Measurements from ENCODE around the gene TRIM2. TPM values are rescaled to one million over a fixed set of nuclear protein-coding genes. Genes with fewer than 3 reads are reported as not detected.

The TRIM2 gene
- total RNA-seq, 1 experiment from 2014 or later = 41.4 TPM

DNA sequence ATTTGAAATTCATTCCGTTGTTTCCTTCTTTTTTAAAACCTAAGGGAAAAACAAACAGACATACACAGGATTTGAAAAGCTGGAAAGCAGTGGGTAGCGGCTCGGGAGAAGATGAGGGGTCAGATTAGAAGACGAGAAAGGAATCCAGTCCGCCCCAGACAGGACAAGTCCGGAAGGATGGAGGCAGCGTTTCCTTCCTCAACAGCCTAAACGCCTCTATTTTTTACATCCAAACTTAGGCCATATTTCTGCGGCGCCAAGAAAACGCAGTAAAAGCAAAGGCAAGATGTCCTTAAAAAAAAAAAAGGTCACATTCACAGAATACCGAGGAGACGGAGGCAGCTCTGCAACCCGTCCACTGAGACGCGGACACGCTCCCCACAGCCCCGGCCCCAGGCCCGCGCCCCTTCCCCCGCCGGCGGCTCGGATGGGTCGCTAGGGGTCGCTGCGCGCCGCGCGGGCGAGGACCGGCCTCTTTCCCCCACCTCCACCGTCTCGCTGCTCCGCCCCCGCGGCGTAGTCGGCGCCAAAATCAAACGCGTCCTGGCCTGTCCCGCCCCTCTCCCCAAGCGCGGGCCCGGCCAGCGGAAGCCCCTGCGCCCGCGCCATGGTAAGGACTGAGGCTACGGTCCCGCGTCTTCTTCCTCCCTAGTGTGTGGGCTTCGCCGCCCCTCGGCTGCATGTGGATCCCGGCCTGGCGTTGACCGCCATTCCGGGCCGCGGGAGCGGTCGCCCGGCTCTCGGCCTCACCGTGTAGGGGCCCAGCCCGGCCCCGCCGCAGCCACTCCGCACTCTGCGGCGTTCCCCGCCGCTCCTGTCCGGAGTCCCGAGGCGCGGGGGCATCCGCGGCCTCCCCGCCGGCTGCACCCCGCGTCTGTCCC lies 140.1 kb downstream of the TRIM2 start, which contains the start of gene MND1:
Gene MND1 (plus strand): TSS at position 558 of the 881 bp plus-strand sequence. CDS start 50 bp downstream, at position 608.
- Histone ChIP-seq H3K9me2 (ENCODE audit: insufficient read depth) (no peaks in the 10 kb centered on the region), H3K79me2 (ENCODE audit: insufficient read depth, low read length) (peaks cover 46% of the 10 kb centered on the region), H4K20me1 (ENCODE audit: insufficient read depth) (no peaks in the 10 kb centered on the region; the same call in 1 of the 2 replicates), H3K9me3 (ENCODE audit: control insufficient read depth in 1 of 2, insufficient read depth in 1 of 2, low read depth in 1 of 2, low read length in 2 of 2) (no peaks in the 10 kb centered on the region), H2AFZ (ENCODE audit: low read depth, low read length, poor library complexity, severe bottlenecking) (peak within 1 kb of the TSS; percentile 89), H3K36me3 (ENCODE audit: control insufficient read depth in 1 of 2, insufficient read depth in 2 of 2, low read length in 2 of 2) (no peaks in the 10 kb centered on the region; a peak in 1 of 4 replicates), H3K4me1 (ENCODE audit: control insufficient read depth in 1 of 2, insufficient read depth in 2 of 2, low read length in 2 of 2) (peaks cover 18 to 37% of the 10 kb centered on the region in 2 experiments), H3K9ac (ENCODE audit: low read length) (peak within 1 kb of the TSS; percentile 84), H3K27ac (ENCODE audit: low read depth, low read length) (peak within 1 kb of the TSS; percentile 79), H3K4me2 (ENCODE audit: low read length) (peak within 1 kb of the TSS; percentile 82), H3K4me3 (replicated peaks in 1 of 2; ENCODE audit: low read depth in 1 of 2, low read length in 2 of 2) (peak within 1 kb of the TSS; percentile 67 to 78), H3K27me3 (ENCODE audit: insufficient read depth, low read length) (no peaks in the 10 kb centered on the region)
- ATAC-seq = peak; percentile 89
- BruUV-seq (replicated peaks) = TSS peak; percentile 74
- ChIA-PET RAD21 (ENCODE audit: low non-redundant PET in 1 of 2, low total read pairs in 2 of 2, uncharacterized antibody in 2 of 2, unreplicated experiment in 2 of 2) (no interaction called here), POLR2A (no interaction called here), CTCF (interaction anchor here (1.8 kb wide), 1 partner anchor 122 kb away, joined by 4 read pairs; the partner anchor contains the start of gene TMEM131L)
- DNase-seq (ENCODE audit: low read depth, low spot score) = peak; percentile 68
- intact Hi-C loops (cut with micrococcal nuclease) = loop anchor here (1.0 to 10.0 kb wide), 4 partner anchors 88 to 410 kb away; no protein-coding TSS in a partner anchor
- peak; percentile 71 for TF ChIP-seq TCF7L2 (IDR thresholded peaks at IDR 0.05; ENCODE audit: borderline replicate concordance, extremely low read depth, insufficient read depth, insufficient read length)
- TF ChIP-seq ZNF274 (IDR thresholded peaks at IDR 0.05; ENCODE audit: low read depth, low read length) = no peak
- peak; percentile 39 for TF ChIP-seq YY1 (IDR thresholded peaks at IDR 0.05; ENCODE audit: extremely low read depth, insufficient replicate concordance, low read depth, low read length)
- TF ChIP-seq RAD21 (IDR thresholded peaks at IDR 0.05; ENCODE audit: low read depth) = peak; percentile 86
- TF ChIP-seq, protein P1, sequence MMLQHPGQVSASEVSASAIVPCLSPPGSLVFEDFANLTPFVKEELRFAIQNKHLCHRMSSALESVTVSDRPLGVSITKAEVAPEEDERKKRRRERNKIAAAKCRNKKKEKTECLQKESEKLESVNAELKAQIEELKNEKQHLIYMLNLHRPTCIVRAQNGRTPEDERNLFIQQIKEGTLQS (IDR thresholded peaks at IDR 0.05) = no peak
- TF ChIP-seq SRF (IDR thresholded peaks at IDR 0.05; ENCODE audit: low read depth) = no peak
- TF ChIP-seq POLR2AphosphoS5 (IDR thresholded peaks at IDR 0.05; ENCODE audit: low read depth, low read length) = peak; percentile 82
- peak; percentile 85 for TF ChIP-seq SIN3A (IDR thresholded peaks at IDR 0.05; ENCODE audit: low read depth)
- TF ChIP-seq CBX3 (IDR thresholded peaks at IDR 0.05; ENCODE audit: low read depth) = peak; percentile 71; the same call in 1 of the 2 replicates
- peak; percentile 95 for TF ChIP-seq ZFX (IDR thresholded peaks at IDR 0.05)
- TF ChIP-seq, protein P2, sequence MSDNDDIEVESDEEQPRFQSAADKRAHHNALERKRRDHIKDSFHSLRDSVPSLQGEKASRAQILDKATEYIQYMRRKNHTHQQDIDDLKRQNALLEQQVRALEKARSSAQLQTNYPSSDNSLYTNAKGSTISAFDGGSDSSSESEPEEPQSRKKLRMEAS (IDR thresholded peaks at IDR 0.05) = peak; percentile 75
- TF ChIP-seq, protein P3, sequence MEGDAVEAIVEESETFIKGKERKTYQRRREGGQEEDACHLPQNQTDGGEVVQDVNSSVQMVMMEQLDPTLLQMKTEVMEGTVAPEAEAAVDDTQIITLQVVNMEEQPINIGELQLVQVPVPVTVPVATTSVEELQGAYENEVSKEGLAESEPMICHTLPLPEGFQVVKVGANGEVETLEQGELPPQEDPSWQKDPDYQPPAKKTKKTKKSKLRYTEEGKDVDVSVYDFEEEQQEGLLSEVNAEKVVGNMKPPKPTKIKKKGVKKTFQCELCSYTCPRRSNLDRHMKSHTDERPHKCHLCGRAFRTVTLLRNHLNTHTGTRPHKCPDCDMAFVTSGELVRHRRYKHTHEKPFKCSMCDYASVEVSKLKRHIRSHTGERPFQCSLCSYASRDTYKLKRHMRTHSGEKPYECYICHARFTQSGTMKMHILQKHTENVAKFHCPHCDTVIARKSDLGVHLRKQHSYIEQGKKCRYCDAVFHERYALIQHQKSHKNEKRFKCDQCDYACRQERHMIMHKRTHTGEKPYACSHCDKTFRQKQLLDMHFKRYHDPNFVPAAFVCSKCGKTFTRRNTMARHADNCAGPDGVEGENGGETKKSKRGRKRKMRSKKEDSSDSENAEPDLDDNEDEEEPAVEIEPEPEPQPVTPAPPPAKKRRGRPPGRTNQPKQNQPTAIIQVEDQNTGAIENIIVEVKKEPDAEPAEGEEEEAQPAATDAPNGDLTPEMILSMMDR (IDR thresholded peaks at IDR 0.05 in 2 of 3, conservative IDR thresholded peaks at IDR 0.05 in 1 of 3; ENCODE audit: borderline replicate concordance in 1 of 3, insufficient read depth in 1 of 3, low read depth in 2 of 3, low read length in 2 of 3) = peak; percentile 66 to 84 (median 81)
- TF ChIP-seq POLR2A (IDR thresholded peaks at IDR 0.05; ENCODE audit: borderline replicate concordance, extremely low read depth, insufficient read depth, insufficient read length) = peak; percentile 1
- TF ChIP-seq EGR1 (IDR thresholded peaks at IDR 0.05; ENCODE audit: low read depth) = peak; percentile 95
- peak; percentile 57 for TF ChIP-seq SP1 (IDR thresholded peaks at IDR 0.05; ENCODE audit: low read depth)
- TF ChIP-seq, protein P4, sequence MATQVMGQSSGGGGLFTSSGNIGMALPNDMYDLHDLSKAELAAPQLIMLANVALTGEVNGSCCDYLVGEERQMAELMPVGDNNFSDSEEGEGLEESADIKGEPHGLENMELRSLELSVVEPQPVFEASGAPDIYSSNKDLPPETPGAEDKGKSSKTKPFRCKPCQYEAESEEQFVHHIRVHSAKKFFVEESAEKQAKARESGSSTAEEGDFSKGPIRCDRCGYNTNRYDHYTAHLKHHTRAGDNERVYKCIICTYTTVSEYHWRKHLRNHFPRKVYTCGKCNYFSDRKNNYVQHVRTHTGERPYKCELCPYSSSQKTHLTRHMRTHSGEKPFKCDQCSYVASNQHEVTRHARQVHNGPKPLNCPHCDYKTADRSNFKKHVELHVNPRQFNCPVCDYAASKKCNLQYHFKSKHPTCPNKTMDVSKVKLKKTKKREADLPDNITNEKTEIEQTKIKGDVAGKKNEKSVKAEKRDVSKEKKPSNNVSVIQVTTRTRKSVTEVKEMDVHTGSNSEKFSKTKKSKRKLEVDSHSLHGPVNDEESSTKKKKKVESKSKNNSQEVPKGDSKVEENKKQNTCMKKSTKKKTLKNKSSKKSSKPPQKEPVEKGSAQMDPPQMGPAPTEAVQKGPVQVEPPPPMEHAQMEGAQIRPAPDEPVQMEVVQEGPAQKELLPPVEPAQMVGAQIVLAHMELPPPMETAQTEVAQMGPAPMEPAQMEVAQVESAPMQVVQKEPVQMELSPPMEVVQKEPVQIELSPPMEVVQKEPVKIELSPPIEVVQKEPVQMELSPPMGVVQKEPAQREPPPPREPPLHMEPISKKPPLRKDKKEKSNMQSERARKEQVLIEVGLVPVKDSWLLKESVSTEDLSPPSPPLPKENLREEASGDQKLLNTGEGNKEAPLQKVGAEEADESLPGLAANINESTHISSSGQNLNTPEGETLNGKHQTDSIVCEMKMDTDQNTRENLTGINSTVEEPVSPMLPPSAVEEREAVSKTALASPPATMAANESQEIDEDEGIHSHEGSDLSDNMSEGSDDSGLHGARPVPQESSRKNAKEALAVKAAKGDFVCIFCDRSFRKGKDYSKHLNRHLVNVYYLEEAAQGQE (IDR thresholded peaks at IDR 0.05; ENCODE audit: low read depth) = no peak

Data from HCT116 (cell line).